Neuronal stem cell (in vitro differentiated cells): Measurements from ENCODE around the gene NPAS3.

Source experiments
- DNase-seq: peaks from one replicate; pipeline ENCODE4 v3.0.0-alpha.2; 2013; ENCODE audit warnings: low spot score
- H2AFZ ChIP-seq: one replicate; pipeline ENCODE4 v1.6.1; 2013; ENCODE audit warnings: mild to moderate bottlenecking, low read length, inconsistent platforms
- H2AK5ac ChIP-seq: 2 replicates; pipeline ENCODE4 v1.6.1; 2013; ENCODE audit warnings: low read depth, mild to moderate bottlenecking, inconsistent platforms, low read length, moderate library complexity, mixed read lengths
- H2BK120ac ChIP-seq: 2 replicates; pipeline ENCODE4 v1.6.1; 2013; ENCODE audit warnings: low read depth, mild to moderate bottlenecking, inconsistent platforms, low read length, moderate library complexity, mixed read lengths
- H2BK12ac ChIP-seq: one replicate; pipeline ENCODE4 v1.6.1; 2013; ENCODE audit warnings: low read length, inconsistent platforms
- H2BK15ac ChIP-seq: 2 replicates; pipeline ENCODE4 v1.6.1; 2013; ENCODE audit warnings: mild to moderate bottlenecking, low read length, inconsistent platforms, mixed read lengths
- H2BK5ac ChIP-seq: one replicate; pipeline ENCODE4 v1.6.1; 2013; ENCODE audit warnings: inconsistent platforms, mild to moderate bottlenecking, low read length, moderate library complexity
- H3K14ac ChIP-seq: one replicate; pipeline ENCODE4 v1.6.1; 2013; ENCODE audit warnings: low read length, inconsistent platforms
- H3K18ac ChIP-seq: 2 replicates; pipeline ENCODE4 v1.6.1; 2013; ENCODE audit warnings: low read length, inconsistent platforms
- H3K23ac ChIP-seq: 2 replicates; pipeline ENCODE4 v1.6.1; 2013; ENCODE audit warnings: low read depth, mild to moderate bottlenecking, mixed read lengths, low read length, inconsistent platforms; ENCODE audit not compliant: poor library complexity
- H3K27ac ChIP-seq: replicated peaks from 3 replicates; pipeline ENCODE4 v1.5.1; 2013; ENCODE audit warnings: low read length, inconsistent platforms
- H3K27me3 ChIP-seq, 3 experiments: 2 replicates each; pipeline ENCODE4 v1.6.1; 2013; ENCODE audit warnings: low read length in 3 of 3, mild to moderate bottlenecking in 2 of 3, inconsistent platforms in 1 of 3, low read depth in 1 of 3, mixed read lengths in 1 of 3, moderate library complexity in 1 of 3; ENCODE audit not compliant: control insufficient read depth in 3 of 3, insufficient read depth in 3 of 3
- H3K36me3 ChIP-seq, 2 donors: replicated peaks in 1 of 2; 2 replicates each; pipeline ENCODE4 v1.6.1; 2013; ENCODE audit warnings: low read length in 2 of 2; ENCODE audit not compliant: control insufficient read depth in 2 of 2, insufficient read depth in 2 of 2
- H3K4ac ChIP-seq: 2 replicates; pipeline ENCODE4 v1.6.1; 2013; ENCODE audit warnings: inconsistent platforms, mild to moderate bottlenecking, low read length, moderate library complexity
- H3K4me1 ChIP-seq, 2 donors: 1 replicate in 1 of 2; 2 replicates in 1 of 2; pipeline ENCODE4 v1.6.1; 2013; ENCODE audit warnings: low read length in 2 of 2, low read depth in 1 of 2; ENCODE audit not compliant: control insufficient read depth in 2 of 2, insufficient read depth in 1 of 2
- H3K4me2 ChIP-seq: one replicate; pipeline ENCODE4 v1.6.1; 2013; ENCODE audit warnings: mild to moderate bottlenecking, low read length, inconsistent platforms; ENCODE audit not compliant: insufficient read depth, poor library complexity, severe bottlenecking
- H3K4me3 ChIP-seq, 2 donors: 2 replicates each; pipeline ENCODE4 v1.5.1; 2013; ENCODE audit warnings: low read length in 2 of 2, mild to moderate bottlenecking in 2 of 2, inconsistent platforms in 1 of 2, moderate library complexity in 1 of 2
- H3K79me1 ChIP-seq: one replicate; pipeline ENCODE4 v1.6.1; 2013; ENCODE audit warnings: low read depth, mild to moderate bottlenecking, inconsistent platforms, low read length, moderate library complexity
- H3K9ac ChIP-seq: one replicate; pipeline ENCODE4 v1.6.1; 2013; ENCODE audit warnings: mild to moderate bottlenecking, low read depth, low read length, inconsistent platforms; ENCODE audit not compliant: poor library complexity
- H3K9me3 ChIP-seq, 2 donors: replicated peaks in 1 of 2; 2 replicates each; pipeline versions ENCODE3 to v1.6.1; 2013; ENCODE audit warnings: low read length in 2 of 2, mild to moderate bottlenecking in 2 of 2, inconsistent platforms in 1 of 2, low read depth in 1 of 2, mixed read lengths in 1 of 2, moderate library complexity in 1 of 2; ENCODE audit not compliant: control insufficient read depth in 2 of 2, insufficient read depth in 1 of 2
- H4K8ac ChIP-seq: one replicate; pipeline ENCODE4 v1.6.1; 2013; ENCODE audit warnings: low read depth, mild to moderate bottlenecking, inconsistent platforms, low read length, moderate library complexity
- H4K91ac ChIP-seq: one replicate; pipeline ENCODE4 v1.6.1; 2013; ENCODE audit warnings: low read length, low read depth, mild to moderate bottlenecking, inconsistent platforms; ENCODE audit not compliant: poor library complexity
- WGBS, 2 donors: extraction: QIAGEN DNeasy Blood & Tissue Kit; methylation state at CpG; one replicate each; pipeline ENCODE4 v1.1.7; 2013; ENCODE audit warnings: missing lambda C conversion rate in 2 of 2, mixed read lengths in 1 of 2; ENCODE audit not compliant: insufficient read length in 2 of 2, insufficient replicate concordance in 1 of 2; ENCODE audit errors: extremely low coverage in 2 of 2; 5-methylcytosine and 5-hydroxymethylcytosine counted together

The NPAS3 gene

DNA sequence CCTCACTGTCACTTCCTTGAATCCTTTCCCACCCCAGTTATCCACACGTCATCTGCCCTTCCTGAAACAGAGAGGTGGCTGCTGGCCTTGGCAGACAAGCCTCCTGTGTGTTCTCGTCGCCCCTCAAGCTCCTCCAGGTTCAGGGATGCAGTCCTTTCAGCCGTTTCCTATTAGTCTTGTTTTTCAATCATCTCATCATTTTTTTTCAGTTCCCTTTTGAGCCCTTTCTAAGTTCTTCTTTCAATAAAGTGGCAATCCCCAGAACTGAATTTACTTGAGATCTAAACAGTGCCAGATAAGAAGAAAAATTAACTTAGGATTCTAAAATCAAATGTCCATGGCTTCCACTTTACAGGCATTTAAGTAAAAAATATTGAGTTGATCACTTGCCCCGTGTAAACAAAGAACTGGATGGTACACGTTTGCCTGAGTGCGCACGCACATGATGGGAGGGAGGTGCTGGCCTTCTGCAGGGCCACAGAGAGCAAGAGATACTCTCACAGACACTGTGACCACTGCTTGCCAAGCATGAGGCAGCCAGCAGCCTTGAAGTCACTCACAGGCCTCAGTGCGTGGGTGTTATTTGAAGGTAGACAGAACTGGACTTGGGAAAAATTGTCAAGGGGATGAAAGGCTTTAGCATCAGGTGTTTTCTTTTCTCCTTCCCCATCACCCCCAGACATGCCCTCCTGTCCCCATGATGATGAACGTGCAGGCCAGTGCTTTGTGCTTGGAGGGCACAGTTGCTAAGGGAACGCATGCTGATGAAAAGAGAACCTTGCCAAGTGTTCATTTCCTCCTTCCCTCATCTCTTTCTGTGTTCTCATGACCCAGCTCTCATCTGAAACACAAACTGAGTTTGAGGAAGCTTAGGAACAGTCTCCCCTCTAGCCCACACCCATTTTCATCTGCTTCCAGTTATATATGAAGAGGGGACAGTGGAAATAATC lies 603.9 kb downstream of the NPAS3 start:
- no peak overlapping the region for H2BK120ac ChIP-seq
- H2AFZ ChIP-seq, result no peak overlapping the region
- H3K27ac ChIP-seq, result no peak overlapping the region
- no peak overlapping the region for H3K4me3 ChIP-seq
- H3K4me2 ChIP-seq, result no peak overlapping the region
- H2AK5ac ChIP-seq, result no peak overlapping the region
- no peaks in the 10 kb centered on the region for H3K36me3 ChIP-seq
- H3K27me3 ChIP-seq, result no peaks in the 10 kb centered on the region
- H4K91ac ChIP-seq, result no peak overlapping the region
- H3K14ac ChIP-seq, result no peak overlapping the region
- no peak overlapping the region for H2BK5ac ChIP-seq
- H2BK12ac ChIP-seq, result no peak overlapping the region
- H2BK15ac ChIP-seq, result no peak overlapping the region
- H4K8ac ChIP-seq, result no peak overlapping the region
- no peak for DNase-seq
- no peaks in the 10 kb centered on the region for H3K9me3 ChIP-seq
- H3K9ac ChIP-seq, result no peak overlapping the region
- no peak overlapping the region for H3K4ac ChIP-seq
- H3K4me1 ChIP-seq, result peaks cover 5 to 11% of the 10 kb centered on the region in 2 donors
- peak overlapping the region; percentile 33 for H3K18ac ChIP-seq
- no CpG with 5 or more reads among the region's 11 CpGs for WGBS, 2 donors
- H3K79me1 ChIP-seq, result no peaks in the 10 kb centered on the region
- no peak overlapping the region for H3K23ac ChIP-seq

DNA sequence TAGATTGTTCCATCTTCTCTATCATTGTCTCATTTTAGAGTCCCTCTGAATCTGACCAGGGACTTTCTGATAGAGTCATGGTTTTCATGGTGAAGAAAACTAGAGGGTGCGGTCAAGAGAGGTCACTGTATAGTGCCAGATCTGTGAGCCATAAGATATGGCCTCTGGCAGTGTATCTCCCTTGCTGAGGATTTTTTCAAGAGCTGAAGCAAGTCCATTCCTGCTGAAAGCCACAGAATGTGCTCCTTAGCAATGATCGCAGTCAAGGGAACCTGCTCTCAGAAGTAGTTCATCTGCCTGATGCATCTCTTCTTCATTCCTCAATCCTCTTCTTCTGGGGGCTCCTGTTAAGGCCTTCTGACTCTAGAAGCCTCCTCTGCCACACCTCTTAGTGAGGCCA lies 607.0 kb downstream of the NPAS3 start:
- Histone ChIP-seq H3K14ac (no peak overlapping the region), H3K18ac (no peak overlapping the region), H4K91ac (no peak overlapping the region), H3K4me1 (peaks cover 6 to 9% of the 10 kb centered on the region in 2 donors), H3K9ac (no peak overlapping the region), H2AK5ac (no peak overlapping the region), H2BK12ac (no peak overlapping the region), H3K23ac (no peak overlapping the region), H3K4ac (no peak overlapping the region), H3K9me3 (no peaks in the 10 kb centered on the region), H3K4me3 (no peak overlapping the region), H4K8ac (no peak overlapping the region), H3K36me3 (no peaks in the 10 kb centered on the region), H2BK5ac (no peak overlapping the region), H3K79me1 (no peaks in the 10 kb centered on the region), H2BK15ac (no peak overlapping the region), H2AFZ (no peak overlapping the region), H3K27me3 (no peaks in the 10 kb centered on the region), H3K27ac (no peak overlapping the region), H3K4me2 (no peak overlapping the region), H2BK120ac (no peak overlapping the region)
- DNase-seq, result no peak
- WGBS, 2 donors, result no CpG with 5 or more reads among the region's 2 CpGs

DNA sequence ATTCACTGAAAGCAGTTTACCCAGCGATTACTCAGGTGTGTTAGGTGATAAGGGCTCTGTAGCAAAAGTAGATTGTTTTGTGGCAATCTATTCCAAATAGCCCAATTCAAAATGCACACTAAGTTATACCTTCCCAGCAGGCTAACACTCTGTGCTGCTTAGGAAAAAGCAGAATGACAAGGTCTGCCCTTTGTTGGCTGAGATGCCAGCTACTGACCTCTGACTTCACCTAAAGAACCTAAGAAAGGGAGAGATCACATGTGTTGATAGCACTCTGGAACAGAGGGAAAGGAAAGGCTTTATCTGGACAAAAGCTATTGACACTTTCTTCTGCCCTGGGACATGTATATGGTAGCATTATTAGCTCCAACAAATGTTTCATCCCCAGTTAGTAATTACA lies 609.9 kb downstream of the NPAS3 start:
- WGBS, 2 donors, result no CpG with 5 or more reads among the region's 1 CpG
- Histone ChIP-seq H3K4me2 (no peak overlapping the region), H2BK5ac (no peak overlapping the region), H3K23ac (no peak overlapping the region), H3K27ac (peak overlapping the region; percentile 26), H4K91ac (no peak overlapping the region), H3K36me3 (no peaks in the 10 kb centered on the region), H3K9ac (no peak overlapping the region), H3K14ac (no peak overlapping the region), H2BK12ac (no peak overlapping the region), H3K4ac (no peak overlapping the region), H3K18ac (no peak overlapping the region), H3K79me1 (no peaks in the 10 kb centered on the region), H3K4me3 (no peak overlapping the region), H3K9me3 (no peaks in the 10 kb centered on the region), H2BK15ac (no peak overlapping the region), H4K8ac (no peak overlapping the region), H2BK120ac (no peak overlapping the region), H2AK5ac (no peak overlapping the region), H2AFZ (no peak overlapping the region), H3K27me3 (no peaks in the 10 kb centered on the region), H3K4me1 (peaks cover 8 to 10% of the 10 kb centered on the region in 2 donors)
- peak; percentile 51 for DNase-seq

DNA sequence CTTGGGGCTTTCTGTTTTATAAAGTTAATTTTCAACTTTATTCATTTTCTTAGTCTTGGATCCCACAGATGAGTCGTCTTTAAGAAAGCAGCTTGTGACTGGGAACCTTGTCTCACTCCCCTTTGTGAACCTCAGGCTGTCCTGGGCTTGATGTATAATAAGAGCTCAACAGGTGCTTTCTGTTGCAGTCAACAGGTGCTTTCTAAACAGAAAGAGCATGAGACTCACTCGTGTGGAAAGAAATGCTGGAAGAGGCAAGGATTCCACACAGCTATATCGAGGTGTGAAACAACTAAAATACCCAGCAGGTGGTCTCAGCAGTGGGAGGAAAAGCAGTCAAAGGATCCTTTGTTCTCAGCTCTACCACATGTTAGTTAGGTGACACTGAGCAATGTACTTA lies 613.3 kb downstream of the NPAS3 start:
- H3K4me1 ChIP-seq, result peaks cover 8 to 10% of the 10 kb centered on the region in 2 donors
- DNase-seq, result peak; percentile 17

More for the DNA sequence above, 613.3 kb downstream of the NPAS3 start:
- no CpG with 5 or more reads among the region's 3 CpGs for WGBS, 2 donors
- Histone ChIP-seq H3K27ac (no peak overlapping the region), H2BK15ac (no peak overlapping the region), H2BK5ac (no peak overlapping the region), H3K4me3 (no peak overlapping the region), H2BK120ac (no peak overlapping the region), H3K18ac (no peak overlapping the region), H3K79me1 (no peaks in the 10 kb centered on the region), H2AK5ac (no peak overlapping the region), H3K9me3 (no peaks in the 10 kb centered on the region), H2AFZ (no peak overlapping the region), H3K14ac (no peak overlapping the region), H3K27me3 (no peaks in the 10 kb centered on the region), H2BK12ac (no peak overlapping the region), H4K91ac (no peak overlapping the region), H3K23ac (no peak overlapping the region), H3K36me3 (no peaks in the 10 kb centered on the region), H4K8ac (no peak overlapping the region), H3K4ac (no peak overlapping the region), H3K9ac (no peak overlapping the region), H3K4me2 (no peak overlapping the region)
